Uterus (tissue), 4 donors: ENCODE results near the gene HLCS. TPM values are rescaled to one million over a fixed set of nuclear protein-coding genes. Genes with fewer than 3 reads are reported as not detected.

ENCODE experiments used
- DNase-seq, 2 donors: peaks; one replicate each; pipeline ENCODE4 v3.0.0-alpha.2; 2019 to 2020
- H3K27ac ChIP-seq, 2 donors: fragments of 200-600 bp; sonication (generic); 1 replicate in 1 of 2; 2 replicates in 1 of 2; pipeline ENCODE4 v1.5.1; 2016 to 2018
- H3K27me3 ChIP-seq, 2 donors: fragments of 200-600 bp; sonication (generic); one replicate each; pipeline ENCODE4 v1.5.1; 2018 to 2019; ENCODE audit warnings: control low read depth in 1 of 2
- H3K36me3 ChIP-seq, 2 donors: fragments of 200-600 bp; sonication (generic); one replicate each; pipeline ENCODE4 v1.5.1; 2019; ENCODE audit warnings: control low read depth in 1 of 2
- H3K4me1 ChIP-seq, 2 donors: fragments of 200-600 bp; sonication (generic); one replicate each; pipeline ENCODE4 v1.5.1; 2018 to 2019; ENCODE audit warnings: control low read depth in 1 of 2
- H3K4me3 ChIP-seq, 2 donors: fragments of 200-600 bp; sonication (generic); 1 replicate in 1 of 2; 2 replicates in 1 of 2; pipeline ENCODE4 v1.5.1; 2018 to 2019; ENCODE audit warnings: mild to moderate bottlenecking in 1 of 2
- H3K9me3 ChIP-seq, 2 donors: fragments of 200-600 bp; sonication (generic); one replicate each; pipeline ENCODE4 v1.5.1; 2019; ENCODE audit warnings: control low read depth in 1 of 2
- CTCF ChIP-seq, 4 experiments: fragments of 200-600 bp in 2 of 4; fragments of 450-650 bp in 2 of 4; sonication (generic) in 2 of 4; IDR thresholded peaks; one replicate each; pipeline ENCODE4 v1.5.1; 2016 to 2019; ENCODE audit warnings: antibody characterized with exemption in 4 of 4, mild to moderate bottlenecking in 2 of 4, moderate library complexity in 1 of 4
- POLR2A ChIP-seq, 2 donors: fragments of 450-650 bp; IDR thresholded peaks; one replicate each; pipeline ENCODE4 v1.6.1; 2016; ENCODE audit warnings: antibody characterized with exemption in 2 of 2, mild to moderate bottlenecking in 1 of 2, moderate library complexity in 1 of 2
- intact Hi-C: fragments of 100-400 bp; cut with DNase I; formaldehyde crosslinking; loops from one replicate; pipeline ENCODE4 v1.15.1; 2023; ENCODE audit warnings: low total_unique reads
- total RNA-seq, 4 donors: library from RNA; depleted of rRNA in 3 of 4; stranded (reverse); fragments of >200 nt in 3 of 4; gene quantifications; one replicate each; pipeline versions ENCODE4 v1.1.0 to v1.2.4, GENCODE V29; 2014 to 2023
- donor health status: DM: yes; HTN: yes; CAD: no.

The HLCS gene
- total RNA-seq, 4 donors from 2014 or later, result 3.8 to 31.4 (median 15.4) TPM

GRCh38 chr21:36891121-36891520, 75.3 kb downstream of the HLCS start:
- TF ChIP-seq CTCF (IDR thresholded peaks at IDR 0.05) (no peak), POLR2A (IDR thresholded peaks at IDR 0.05) (no peak)

GRCh38 chr21:36890086-36890485, 76.4 kb downstream of the HLCS start:
- Histone ChIP-seq H3K4me1 (no peaks in the 10 kb centered on the region), H3K27ac (no peak overlapping the region)
- intact Hi-C loops, result no loop called here

More at GRCh38 chr21:36891121-36891520, 75.3 kb downstream of the HLCS start:
- Histone ChIP-seq H3K4me3 (no peak overlapping the region), H3K9me3 (no peaks in the 10 kb centered on the region), H3K27me3 (no peaks in the 10 kb centered on the region), H3K36me3 (no peaks in the 10 kb centered on the region), H3K4me1 (no peaks in the 10 kb centered on the region), H3K27ac (no peak overlapping the region)
- intact Hi-C loops, result no loop called here
- no peak for DNase-seq

GRCh38 chr21:36889401-36889800, 77.1 kb downstream of the HLCS start:
- H3K36me3 ChIP-seq, result no peaks in the 10 kb centered on the region
- TF ChIP-seq CTCF (IDR thresholded peaks at IDR 0.05) (no peak), POLR2A (IDR thresholded peaks at IDR 0.05) (no peak)
- intact Hi-C loops, result no loop called here

More at GRCh38 chr21:36890086-36890485, 76.4 kb downstream of the HLCS start:
- Histone ChIP-seq H3K27me3 (no peaks in the 10 kb centered on the region), H3K36me3 (no peaks in the 10 kb centered on the region), H3K4me3 (no peak overlapping the region), H3K9me3 (no peaks in the 10 kb centered on the region)
- no peak for TF ChIP-seq POLR2A (IDR thresholded peaks at IDR 0.05)
- TF ChIP-seq CTCF (IDR thresholded peaks at IDR 0.05), result no peak
- DNase-seq, result no peak

GRCh38 chr21:36888466-36888865, 78.0 kb downstream of the HLCS start:
- TF ChIP-seq POLR2A (IDR thresholded peaks at IDR 0.05) (no peak), CTCF (IDR thresholded peaks at IDR 0.05) (no peak)
- H3K27ac ChIP-seq, result no peak overlapping the region
- no peaks in the 10 kb centered on the region for H3K27me3 ChIP-seq
- H3K4me1 ChIP-seq, result no peaks in the 10 kb centered on the region
- H3K4me3 ChIP-seq, result no peak overlapping the region
- no peak for DNase-seq
- intact Hi-C loops, result no loop called here
- H3K36me3 ChIP-seq, result no peaks in the 10 kb centered on the region
- H3K9me3 ChIP-seq, result no peaks in the 10 kb centered on the region

More at GRCh38 chr21:36889401-36889800, 77.1 kb downstream of the HLCS start:
- H3K4me1 ChIP-seq, result no peaks in the 10 kb centered on the region
- H3K27ac ChIP-seq, result no peak overlapping the region
- H3K4me3 ChIP-seq, result no peak overlapping the region
- no peaks in the 10 kb centered on the region for H3K9me3 ChIP-seq
- DNase-seq, result no peak
- H3K27me3 ChIP-seq, result no peaks in the 10 kb centered on the region

GRCh38 chr21:36887963-36888362, 78.5 kb downstream of the HLCS start:
- no peak for DNase-seq
- no peaks in the 10 kb centered on the region for H3K36me3 ChIP-seq
- no peaks in the 10 kb centered on the region for H3K4me1 ChIP-seq
- H3K27me3 ChIP-seq, result no peaks in the 10 kb centered on the region
- intact Hi-C loops, result no loop called here
- TF ChIP-seq POLR2A (IDR thresholded peaks at IDR 0.05), result no peak
- no peak for TF ChIP-seq CTCF (IDR thresholded peaks at IDR 0.05)
- H3K4me3 ChIP-seq, result no peak overlapping the region
- no peaks in the 10 kb centered on the region for H3K9me3 ChIP-seq
- H3K27ac ChIP-seq, result no peak overlapping the region
